ENCODE results near the gene KCND3.

DNA sequence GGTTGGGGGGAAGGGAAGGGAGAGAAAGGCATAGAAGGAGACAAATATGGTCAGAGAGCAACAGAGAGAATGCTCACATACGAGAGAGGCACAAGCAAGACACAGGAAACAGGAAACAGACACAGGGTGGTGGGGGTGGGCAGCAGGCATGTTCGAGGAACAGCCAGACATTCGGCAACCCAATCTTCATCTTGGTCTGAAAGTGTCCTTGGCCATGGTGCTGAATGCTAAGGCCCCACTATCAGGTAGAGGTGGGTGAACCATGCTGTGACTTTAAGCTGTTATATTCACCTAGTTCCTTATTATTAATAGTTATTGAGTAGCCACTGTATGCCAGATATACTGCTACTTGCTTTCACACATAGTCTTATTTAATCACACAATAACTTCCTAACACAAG is 124.6 kb downstream of the KCND3 start:
- TF ChIP-seq CTCF (IDR thresholded peaks at IDR 0.05): no peak
- no peak for TF ChIP-seq POLR2A (IDR thresholded peaks at IDR 0.05)
